GM23248 (cell line): ENCODE results near the gene TOM1. TPM values are rescaled to one million over a fixed set of nuclear protein-coding genes. Genes with fewer than 3 reads are reported as not detected.
A peak's percentile ranks its signal among the peaks of the same experiment; 100 is the strongest.

Experiments
- DNase-seq: peaks from one replicate; pipeline ENCODE4 v3.0.0-alpha.2; 2015
- H2AFZ ChIP-seq: fragments of 200-600 bp; sonication (generic); 2 replicates; pipeline ENCODE4 v1.6.1; 2016; ENCODE audit warnings: antibody characterized with exemption
- H3F3A ChIP-seq: fragments of 200-600 bp; sonication (generic); 2 replicates; pipeline ENCODE4 v1.6.1; 2016; ENCODE audit warnings: mild to moderate bottlenecking, antibody characterized with exemption, mixed run types; ENCODE audit not compliant: insufficient read depth
- H3K27ac ChIP-seq: fragments of 200-600 bp; sonication (generic); 2 replicates; pipeline ENCODE4 v1.5.1; 2016; ENCODE audit warnings: mild to moderate bottlenecking
- H3K27me3 ChIP-seq: fragments of 200-600 bp; sonication (generic); replicated peaks from 2 replicates; pipeline ENCODE4 v1.6.1; 2016; ENCODE audit warnings: mild to moderate bottlenecking; ENCODE audit not compliant: insufficient read depth
- H3K36me3 ChIP-seq: fragments of 200-600 bp; sonication (generic); 2 replicates; pipeline ENCODE4 v1.6.1; 2016; ENCODE audit warnings: low read depth, mild to moderate bottlenecking
- H3K4me1 ChIP-seq: fragments of 200-600 bp; sonication (generic); 2 replicates; pipeline ENCODE4 v1.6.1; 2016; ENCODE audit warnings: mild to moderate bottlenecking; ENCODE audit not compliant: insufficient read depth
- H3K4me2 ChIP-seq: fragments of 200-600 bp; sonication (generic); one replicate; pipeline ENCODE4 v1.6.1; 2016; ENCODE audit warnings: mild to moderate bottlenecking; ENCODE audit not compliant: unreplicated experiment
- H3K4me3 ChIP-seq: fragments of 200-600 bp; sonication (generic); 2 replicates; pipeline ENCODE4 v1.5.1; 2016; ENCODE audit warnings: mild to moderate bottlenecking
- H3K79me2 ChIP-seq: fragments of 200-600 bp; sonication (generic); 2 replicates; pipeline ENCODE4 v1.6.1; 2016; ENCODE audit warnings: mild to moderate bottlenecking; ENCODE audit not compliant: insufficient read depth
- H3K9ac ChIP-seq: fragments of 200-600 bp; sonication (generic); 2 replicates; pipeline ENCODE4 v1.6.1; 2016; ENCODE audit warnings: mild to moderate bottlenecking
- H3K9me2 ChIP-seq: fragments of 200-600 bp; sonication (generic); 2 replicates; pipeline ENCODE4 v1.6.1; 2016; ENCODE audit warnings: mixed run types, mild to moderate bottlenecking, moderate library complexity; ENCODE audit not compliant: insufficient read depth
- H3K9me3 ChIP-seq: fragments of 200-600 bp; sonication (generic); one replicate; pipeline ENCODE4 v1.6.1; 2017; ENCODE audit warnings: low read depth
- H4K20me1 ChIP-seq: fragments of 200-600 bp; sonication (generic); 2 replicates; pipeline ENCODE4 v1.6.0; 2016; ENCODE audit not compliant: insufficient read depth
- EZH2 ChIP-seq: fragments of 200-600 bp; sonication (generic); IDR thresholded peaks from 2 replicates; pipeline ENCODE4 v1.6.1; 2018; ENCODE audit warnings: antibody characterized with exemption, mild to moderate bottlenecking; ENCODE audit not compliant: insufficient read depth, poor library complexity, severe bottlenecking
- EZH2phosphoT487 ChIP-seq: fragments of 200-600 bp; sonication (generic); IDR thresholded peaks from 2 replicates; pipeline ENCODE4 v1.6.1; 2018; ENCODE audit warnings: antibody characterized with exemption, moderate library complexity, mild to moderate bottlenecking, low read depth; ENCODE audit not compliant: insufficient read depth
- WGBS, 2 experiments: methylation state at CpG; one replicate each; pipeline ENCODE4 v1.1.6; 2015 to 2017; ENCODE audit warnings: low lambda C conversion rate in 2 of 2, low coverage in 1 of 2; ENCODE audit errors: missing lambda C conversion rate in 2 of 2; 5-methylcytosine and 5-hydroxymethylcytosine counted together
- in situ Hi-C: fragments of 300-500 bp; cut with MboI; formaldehyde crosslinking; loops from 2 replicates; pipeline ENCODE4 v1.15.0; 2020
- polyA plus RNA-seq: library from polyadenylated mRNA; unstranded; fragments of >200 nt; fragmentation: Nextera tagmentation; extraction: Ambion mirVana; gene quantifications from 2 replicates; pipeline ENCODE4 v1.2.1, GENCODE V29; 2016
- total RNA-seq: library from RNA; depleted of rRNA; stranded (reverse); fragments of >200 nt; shearing (Covaris generic); gene quantifications from 2 replicates; pipeline ENCODE4 v1.2.3, GENCODE V29; 2014

TOM1 gene
- total and polyA plus RNA-seq, 2 experiments from 2014 or later = 61.3 to 69.7 TPM

GRCh38 chr22:35335936-35336781 lies 36.5 kb downstream of the TOM1 start:
- Histone ChIP-seq H3K4me2 (no peak overlapping the region), H3K36me3 (peaks cover 40% of the 10 kb centered on the region), H3K9ac (no peak overlapping the region), H3K4me3 (no peak overlapping the region), H3K79me2 (no peaks in the 10 kb centered on the region), H3K9me2 (no peaks in the 10 kb centered on the region), H3K9me3 (no peaks in the 10 kb centered on the region), H2AFZ (no peak overlapping the region), H4K20me1 (no peaks in the 10 kb centered on the region), H3K4me1 (no peaks in the 10 kb centered on the region), H3F3A (no peaks in the 10 kb centered on the region; the same call in 1 of the 2 replicates), H3K27ac (no peak overlapping the region), H3K27me3 (no peaks in the 10 kb centered on the region)
- WGBS, 2 experiments = 88 to 93% methylated on average over 9 to 12 of the region's 12 CpGs
- in situ Hi-C loops = no loop called here
- no peak for TF ChIP-seq EZH2phosphoT487
- TF ChIP-seq EZH2 = no peak
- DNase-seq = no peak

GRCh38 chr22:35337932-35338331 lies 38.2 kb downstream of the TOM1 start:
- TF ChIP-seq EZH2 = no peak
- no peak for TF ChIP-seq EZH2phosphoT487

GRCh38 chr22:35341090-35341874 lies 41.6 kb downstream of the TOM1 start:
- in situ Hi-C loops = no loop called here
- Histone ChIP-seq H3K9me2 (no peaks in the 10 kb centered on the region), H3K79me2 (no peaks in the 10 kb centered on the region), H3K9ac (no peak overlapping the region), H3K27ac (no peak overlapping the region), H3K36me3 (peaks cover 11% of the 10 kb centered on the region; the same call in 1 of the 2 replicates), H3F3A (no peaks in the 10 kb centered on the region), H4K20me1 (no peaks in the 10 kb centered on the region), H3K27me3 (no peaks in the 10 kb centered on the region), H3K4me3 (no peak overlapping the region), H2AFZ (no peak overlapping the region), H3K4me1 (no peaks in the 10 kb centered on the region), H3K4me2 (no peak overlapping the region), H3K9me3 (no peaks in the 10 kb centered on the region)
- DNase-seq = no peak
- WGBS, 2 experiments = 90 to 92% methylated on average over 19 of the region's 19 CpGs
- no peak for TF ChIP-seq EZH2
- no peak for TF ChIP-seq EZH2phosphoT487

More at GRCh38 chr22:35337932-35338331, 38.2 kb downstream of the TOM1 start:
- no peaks in the 10 kb centered on the region for H3F3A ChIP-seq
- H3K79me2 ChIP-seq = no peaks in the 10 kb centered on the region
- H3K9ac ChIP-seq = no peak overlapping the region
- H3K9me2 ChIP-seq = no peaks in the 10 kb centered on the region
- DNase-seq = peak; percentile 22
- H3K4me2 ChIP-seq = no peak overlapping the region
- in situ Hi-C loops = no loop called here
- peaks cover 23% of the 10 kb centered on the region; the same call in 1 of the 2 replicates for H3K36me3 ChIP-seq
- no peaks in the 10 kb centered on the region for H3K4me1 ChIP-seq
- H4K20me1 ChIP-seq = no peaks in the 10 kb centered on the region
- no peak overlapping the region for H3K27ac ChIP-seq
- no peak overlapping the region for H3K4me3 ChIP-seq
- no peaks in the 10 kb centered on the region for H3K27me3 ChIP-seq
- no peak overlapping the region for H2AFZ ChIP-seq
- 89% methylated on average over 4 of the region's 4 CpGs for WGBS, 2 experiments
- H3K9me3 ChIP-seq = no peaks in the 10 kb centered on the region

- Histone ChIP-seq H3K4me1 (no peaks in the 10 kb centered on the region), H3K9me3 (no peaks in the 10 kb centered on the region), H4K20me1 (no peaks in the 10 kb centered on the region), H2AFZ (no peak overlapping the region), H3K79me2 (no peaks in the 10 kb centered on the region), H3K9ac (no peak overlapping the region), H3K27me3 (no peaks in the 10 kb centered on the region), H3K4me2 (no peak overlapping the region), H3K9me2 (no peaks in the 10 kb centered on the region), H3K36me3 (peaks cover 7% of the 10 kb centered on the region; the same call in 1 of the 2 replicates), H3K27ac (no peak overlapping the region), H3F3A (no peaks in the 10 kb centered on the region), H3K4me3 (no peak overlapping the region)
- in situ Hi-C loops = no loop called here
- TF ChIP-seq EZH2 (no peak), EZH2phosphoT487 (no peak)
- DNase-seq = no peak
- WGBS, 2 experiments = 97 to 100% methylated on average over 3 to 4 of the region's 4 CpGs
Measured at GRCh38 chr22:35342390-35342789, 42.7 kb downstream of the TOM1 start.
